OCI-LY3 (cell line): ENCODE results near the gene MTCL1.

ENCODE experiments used
- CTCF ChIP-seq: fragments of 200-600, 300-600 bp; sonication (generic); IDR thresholded peaks from 2 replicates; pipeline ENCODE4 v1.5.1; 2014; ENCODE audit warnings: antibody characterized with exemption, low read length, low read depth
- EZH2phosphoT487 ChIP-seq: fragments of 200-600 bp; shearing (Covaris generic); IDR thresholded peaks from 2 replicates; pipeline ENCODE4 v1.6.1; 2018; ENCODE audit warnings: antibody characterized with exemption, mixed run types, low read depth

GRCh38 chr18:8705238-8705960, at the start of gene MTCL1:
- TF ChIP-seq CTCF, result no peak
- no peak for TF ChIP-seq EZH2phosphoT487
